ENCODE data around the gene BCL2. TPM values are rescaled to one million over a fixed set of nuclear protein-coding genes. Genes with fewer than 3 reads are reported as not detected.

Gene BCL2
- 125 and 145 TPM in 2 replicates for total RNA-seq

DNA sequence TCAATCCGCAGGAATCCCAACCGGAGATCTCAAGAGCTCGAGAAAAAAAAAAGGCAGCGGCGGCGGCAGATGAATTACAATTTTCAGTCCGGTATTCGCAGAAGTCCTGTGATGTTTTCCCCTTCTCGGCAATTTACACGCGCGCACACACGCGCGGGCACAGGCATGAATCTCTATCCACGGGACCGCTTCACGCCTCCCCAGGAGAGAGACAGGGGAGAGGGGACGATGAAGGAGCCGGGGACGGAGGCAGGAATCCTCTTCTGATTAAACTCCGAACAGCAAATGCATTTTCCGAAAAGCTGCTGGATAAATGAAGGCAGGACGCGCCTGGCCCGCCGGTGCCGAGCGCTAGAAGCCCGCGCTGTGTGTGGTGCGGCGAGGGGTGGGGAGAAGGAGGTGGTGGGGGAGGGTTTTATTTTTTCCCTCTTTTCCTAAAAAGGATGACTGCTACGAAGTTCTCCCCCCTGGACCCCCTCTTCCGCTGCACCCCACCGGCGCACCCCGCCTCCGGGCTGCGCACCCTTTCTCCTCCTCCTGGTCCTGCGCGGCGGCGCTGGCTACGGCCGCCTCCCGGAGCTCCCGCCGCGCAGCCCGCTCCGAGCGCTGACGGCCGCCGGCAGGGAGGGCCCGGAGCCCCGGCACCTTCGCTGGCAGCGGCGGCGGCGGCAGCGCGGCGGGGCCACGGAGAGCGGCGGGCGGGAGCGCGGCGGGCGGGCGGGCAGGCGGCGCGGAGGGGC is at the start of gene BCL2:
BCL2 (minus strand) TSS at position 387 of the 740 bp plus-strand sequence.
- TF ChIP-seq, protein P1, sequence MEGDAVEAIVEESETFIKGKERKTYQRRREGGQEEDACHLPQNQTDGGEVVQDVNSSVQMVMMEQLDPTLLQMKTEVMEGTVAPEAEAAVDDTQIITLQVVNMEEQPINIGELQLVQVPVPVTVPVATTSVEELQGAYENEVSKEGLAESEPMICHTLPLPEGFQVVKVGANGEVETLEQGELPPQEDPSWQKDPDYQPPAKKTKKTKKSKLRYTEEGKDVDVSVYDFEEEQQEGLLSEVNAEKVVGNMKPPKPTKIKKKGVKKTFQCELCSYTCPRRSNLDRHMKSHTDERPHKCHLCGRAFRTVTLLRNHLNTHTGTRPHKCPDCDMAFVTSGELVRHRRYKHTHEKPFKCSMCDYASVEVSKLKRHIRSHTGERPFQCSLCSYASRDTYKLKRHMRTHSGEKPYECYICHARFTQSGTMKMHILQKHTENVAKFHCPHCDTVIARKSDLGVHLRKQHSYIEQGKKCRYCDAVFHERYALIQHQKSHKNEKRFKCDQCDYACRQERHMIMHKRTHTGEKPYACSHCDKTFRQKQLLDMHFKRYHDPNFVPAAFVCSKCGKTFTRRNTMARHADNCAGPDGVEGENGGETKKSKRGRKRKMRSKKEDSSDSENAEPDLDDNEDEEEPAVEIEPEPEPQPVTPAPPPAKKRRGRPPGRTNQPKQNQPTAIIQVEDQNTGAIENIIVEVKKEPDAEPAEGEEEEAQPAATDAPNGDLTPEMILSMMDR (IDR thresholded peaks at IDR 0.05): no peak
- peak within 1 kb of the TSS; percentile 93 for H3K27ac Mint-ChIP-seq
- peak within 1 kb of the TSS; percentile 99 for H3K4me3 Mint-ChIP-seq
- DNase-seq (no peak), ATAC-seq (ENCODE audit: low read depth) (peak; percentile 5)
- peaks cover 45% of the 10 kb centered on the region for H3K36me3 Mint-ChIP-seq (ENCODE audit: low read depth)
- H3K27me3 Mint-ChIP-seq: no peaks in the 10 kb centered on the region
- ChIA-PET CTCF (interaction anchor here (0.6 to 11.8 kb wide), 12 partner anchors 12 to 300 kb away, joined by 3 to 166 read pairs (median 23); no protein-coding TSS in a partner anchor), POLR2A (interaction anchor here (0.6 to 7.1 kb wide), 15 partner anchors 12 to 303 kb away, joined by 3 to 162 read pairs (median 16); no protein-coding TSS in a partner anchor)
- H3K4me1 Mint-ChIP-seq: peaks cover 55% of the 10 kb centered on the region
- no peaks in the 10 kb centered on the region for H3K9me3 Mint-ChIP-seq
- intact Hi-C loops (cut with micrococcal nuclease): loop anchor here (1.0 to 5.0 kb wide), 9 partner anchors 7 to 797 kb away; partner anchors contain the start of genes KDSR, PHLPP1, VPS4B and ZCCHC2

- ChIA-PET POLR2A (interaction anchor here (1.2 to 4.3 kb wide), 2 partner anchors 54 to 56 kb away, joined by 3 to 41 read pairs; partner anchors contain the start of gene VPS4B), CTCF (interaction anchor here (1.3 kb wide), 1 partner anchor 71 kb away, joined by 3 read pairs; no protein-coding TSS in a partner anchor)
- Mint-ChIP-seq H3K4me3 (peak overlapping the region; percentile 88), H3K36me3 (ENCODE audit: low read depth) (no peaks in the 10 kb centered on the region), H3K4me1 (peaks cover 23% of the 10 kb centered on the region), H3K27ac (no peak overlapping the region), H3K27me3 (no peaks in the 10 kb centered on the region), H3K9me3 (no peaks in the 10 kb centered on the region)
- intact Hi-C loops (cut with micrococcal nuclease): loop anchor here (5.0 kb wide), 1 partner anchor 786 kb away; no protein-coding TSS in a partner anchor
- ATAC-seq (ENCODE audit: low read depth) (no peak), DNase-seq (no peak)
- TF ChIP-seq, protein P1 (IDR thresholded peaks at IDR 0.05): no peak
Measured at GRCh38 chr18:63368611-63369010, 49.0 kb upstream of the BCL2 start.

GRCh38 chr18:63367053-63367953 is 47.7 kb upstream of the BCL2 start, which contains the start of gene KDSR:
Gene KDSR (minus strand): TSS chr18:63367206. CDS start chr18:63367118, 88 bp downstream.
- peak within 1 kb of the TSS; percentile 88 for H3K4me3 Mint-ChIP-seq
- peak; percentile 92 for ATAC-seq (ENCODE audit: low read depth)

GRCh38 chr18:63366213-63367052 is 46.9 kb upstream of the BCL2 start:
- H3K4me1 Mint-ChIP-seq: peaks cover 23% of the 10 kb centered on the region
- ATAC-seq (ENCODE audit: low read depth): peak; percentile 32
- H3K4me3 Mint-ChIP-seq: peak overlapping the region; percentile 88
- no peaks in the 10 kb centered on the region for H3K9me3 Mint-ChIP-seq
- H3K27me3 Mint-ChIP-seq: no peaks in the 10 kb centered on the region
- H3K36me3 Mint-ChIP-seq (ENCODE audit: low read depth): peaks cover 6% of the 10 kb centered on the region
- intact Hi-C loops (cut with micrococcal nuclease): loop anchor here (1.0 to 5.0 kb wide), 6 partner anchors 46 to 1179 kb away; partner anchors contain the start of genes PHLPP1, PIGN, RELCH and VPS4B
- DNase-seq: peak; percentile 43
- TF ChIP-seq, protein P1 (IDR thresholded peaks at IDR 0.05): no peak
- CTCF ChIA-PET: interaction anchor here (1.1 kb wide), 1 partner anchor 73 kb away, joined by 4 read pairs; no protein-coding TSS in a partner anchor
- peak overlapping the region; percentile 50 for H3K27ac Mint-ChIP-seq
- POLR2A ChIA-PET: interaction anchor here (1.0 to 4.3 kb wide), 3 partner anchors 54 to 651 kb away, joined by 3 to 41 read pairs (median 3); partner anchors contain the start of genes PHLPP1 and VPS4B

More at GRCh38 chr18:63367053-63367953, 47.7 kb upstream of the BCL2 start, which contains the start of gene KDSR:
- ChIA-PET CTCF (interaction anchor here (0.9 to 1.3 kb wide), 2 partner anchors 72 to 351 kb away, joined by 3 to 4 read pairs; no protein-coding TSS in a partner anchor), POLR2A (interaction anchor here (0.6 to 4.3 kb wide), 5 partner anchors 20 to 864 kb away, joined by 3 to 41 read pairs (median 3); partner anchors contain the start of gene VPS4B)
- Mint-ChIP-seq H3K36me3 (ENCODE audit: low read depth) (peaks cover 1% of the 10 kb centered on the region), H3K27ac (peak within 1 kb of the TSS; percentile 71), H3K4me1 (peaks cover 23% of the 10 kb centered on the region), H3K9me3 (no peaks in the 10 kb centered on the region), H3K27me3 (no peaks in the 10 kb centered on the region)
- DNase-seq: peak; percentile 88
- intact Hi-C loops (cut with micrococcal nuclease): loop anchor here (1.0 to 5.0 kb wide), 5 partner anchors 47 to 1180 kb away; partner anchors contain the start of genes PHLPP1, PIGN, RELCH and VPS4B
- TF ChIP-seq, protein P1 (IDR thresholded peaks at IDR 0.05): no peak
